Left renal cortex interstitium (tissue), 4 donors: ENCODE measurements around the gene PLXDC2. TPM values are rescaled to one million over a fixed set of nuclear protein-coding genes. Genes with fewer than 3 reads are reported as not detected.

ENCODE experiments used
- DNase-seq, 4 donors: peaks; one replicate each; pipeline ENCODE4 v3.0.0-alpha.2; 2013; ENCODE audit warnings: low read depth in 4 of 4, low spot score in 2 of 4, missing footprints in 1 of 4
- polyA plus RNA-seq, 4 donors: library from polyadenylated mRNA; unstranded; fragments of 120-200 nt; gene quantifications; one replicate each; pipeline ENCODE4 v1.2.1, GENCODE V29; 2013; ENCODE audit not compliant: insufficient read length in 4 of 4

Gene PLXDC2
- polyA plus RNA-seq, 4 donors: 28.0 to 35.6 (median 34.2) TPM

DNA sequence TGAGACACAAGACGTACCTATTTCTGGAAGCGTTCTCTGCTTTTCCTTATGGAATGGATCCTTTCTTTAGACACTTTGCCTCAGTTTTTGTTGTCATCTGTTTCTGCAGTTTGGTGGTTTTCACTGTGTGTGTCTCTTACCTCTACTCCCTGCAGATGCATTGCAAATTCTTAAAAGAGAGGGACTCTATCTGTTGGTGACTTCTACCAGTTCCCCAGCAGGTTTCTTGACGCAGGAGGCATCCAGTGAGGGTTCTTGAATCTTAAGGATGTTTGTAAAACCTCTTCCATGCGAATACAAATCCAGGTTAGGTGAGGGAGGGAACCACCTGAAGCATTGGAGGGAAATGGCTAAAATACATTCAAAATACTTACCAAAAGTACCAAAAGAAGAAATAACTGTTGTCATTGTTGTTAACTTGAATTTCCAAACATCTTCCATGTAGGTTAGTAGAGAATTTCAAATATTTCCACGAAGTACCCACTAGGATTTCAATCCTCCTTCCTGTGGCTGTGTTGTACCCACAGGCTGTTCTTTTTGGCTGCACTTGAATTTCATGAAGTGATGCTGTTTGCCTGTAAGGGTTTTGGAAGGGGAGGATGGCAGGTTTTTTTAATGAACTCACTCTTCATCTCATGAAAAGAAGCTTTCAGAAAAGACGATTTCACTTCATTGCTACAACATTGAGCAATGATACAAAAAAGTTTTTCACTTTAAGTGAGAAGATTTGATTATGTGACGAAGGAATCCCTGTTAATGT is 32.2 kb downstream of the PLXDC2 start:
- no peak for DNase-seq

DNA sequence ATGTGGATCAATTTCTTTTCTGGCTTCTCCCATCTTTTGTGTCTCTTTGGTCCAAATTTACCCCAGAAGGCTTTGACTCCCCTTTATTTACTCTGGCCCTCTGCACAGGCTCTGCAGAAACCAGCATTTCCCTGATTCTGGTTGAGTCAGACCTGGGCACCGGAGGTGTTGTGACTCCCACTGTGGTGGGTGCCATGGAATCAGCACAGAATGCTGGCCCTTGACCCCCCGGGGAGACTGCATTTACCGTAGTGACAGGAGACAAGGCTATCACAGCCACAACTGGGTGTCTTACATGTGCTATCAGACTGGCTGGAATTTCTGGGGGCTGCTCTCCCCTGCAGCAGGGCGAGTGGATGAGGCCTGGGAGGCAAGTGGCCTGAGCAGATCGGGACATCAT is 37.6 kb downstream of the PLXDC2 start:
- DNase-seq: no peak

DNA sequence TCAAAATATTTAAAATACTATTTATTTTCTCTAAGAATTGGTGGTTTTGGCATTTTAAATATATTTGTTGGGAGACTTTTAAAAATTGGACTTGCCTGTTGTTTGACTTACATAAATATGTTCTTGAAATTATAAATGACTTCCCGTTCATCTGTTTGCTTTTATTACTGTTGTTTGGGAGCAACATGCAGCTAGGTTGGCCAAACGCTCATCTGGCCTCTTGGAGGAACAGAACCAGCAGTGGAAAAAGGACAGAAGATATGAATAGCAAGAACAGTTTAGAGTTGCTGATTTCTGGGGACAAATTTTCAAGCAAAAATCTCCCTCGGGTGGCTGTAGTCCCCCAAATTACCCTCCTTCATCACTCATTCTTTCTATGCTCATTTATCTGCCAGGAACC is 41.6 kb downstream of the PLXDC2 start:
- no peak for DNase-seq

GRCh38 chr10:19860107-19860506 is 43.9 kb downstream of the PLXDC2 start:
- no peak for DNase-seq

- no peak for DNase-seq
Measured at GRCh38 chr10:19862811-19863515, 46.7 kb downstream of the PLXDC2 start.

- no peak for DNase-seq
Measured at GRCh38 chr10:19865676-19866075, 49.4 kb downstream of the PLXDC2 start.

DNA sequence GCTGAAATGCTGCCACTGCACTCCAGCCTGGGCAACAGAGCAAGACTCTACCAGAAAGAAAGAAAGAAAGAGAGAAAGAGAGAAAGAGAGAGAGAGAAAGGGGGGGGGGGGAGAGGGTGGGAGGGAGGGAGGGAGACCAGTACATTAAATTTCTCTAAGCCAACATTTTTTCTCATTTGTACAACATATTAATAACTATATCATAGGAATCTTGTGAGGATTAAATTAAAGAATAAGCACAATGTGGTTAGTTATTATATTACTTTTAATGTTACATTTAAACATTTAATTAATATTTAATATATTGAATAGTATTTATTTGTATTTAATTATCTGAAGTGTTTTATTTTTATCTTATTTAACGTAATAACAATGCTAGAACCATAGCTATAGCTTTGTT is 53.1 kb downstream of the PLXDC2 start:
- no peak for DNase-seq

DNA sequence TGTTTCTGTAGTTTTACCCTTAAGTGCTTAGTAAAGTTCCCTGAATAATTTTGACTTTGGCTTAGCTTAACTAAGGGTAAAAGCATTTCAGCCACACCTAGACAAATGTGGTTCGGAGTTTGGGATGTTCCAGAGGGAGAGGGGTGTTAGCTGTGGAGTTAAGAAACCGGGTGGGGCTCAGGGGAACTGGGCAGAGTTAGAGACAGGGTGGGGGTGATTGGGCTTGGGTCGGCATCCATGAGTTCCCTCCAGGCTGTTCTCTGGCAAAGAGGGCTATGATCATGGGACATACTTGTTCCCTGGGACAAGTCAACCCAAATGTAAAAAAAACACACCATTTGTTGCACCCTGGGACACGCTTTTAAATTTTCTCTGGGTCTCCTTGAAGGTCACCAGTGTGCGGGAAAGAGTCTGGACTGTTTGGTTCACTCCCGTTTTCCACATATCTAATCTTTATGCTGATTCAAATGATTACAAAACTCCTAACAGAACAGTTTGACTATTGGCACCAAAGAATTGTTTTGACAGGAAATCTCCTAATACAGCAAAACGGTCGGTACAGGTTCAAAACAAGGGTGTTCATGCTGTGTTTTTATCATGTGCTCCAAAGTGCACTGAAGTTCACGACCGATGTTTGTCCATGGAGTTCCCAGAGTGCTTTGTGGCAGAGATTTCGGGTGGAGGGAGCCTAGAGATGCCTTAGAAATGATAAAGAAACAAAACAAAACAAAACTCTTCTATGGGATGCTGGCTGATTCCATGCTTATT is 56.5 kb downstream of the PLXDC2 start:
- DNase-seq: no peak

- DNase-seq: no peak
Measured at GRCh38 chr10:19874190-19874589, 58.0 kb downstream of the PLXDC2 start.

- no peak for DNase-seq
Measured at GRCh38 chr10:19874791-19875190, 58.6 kb downstream of the PLXDC2 start.

DNA sequence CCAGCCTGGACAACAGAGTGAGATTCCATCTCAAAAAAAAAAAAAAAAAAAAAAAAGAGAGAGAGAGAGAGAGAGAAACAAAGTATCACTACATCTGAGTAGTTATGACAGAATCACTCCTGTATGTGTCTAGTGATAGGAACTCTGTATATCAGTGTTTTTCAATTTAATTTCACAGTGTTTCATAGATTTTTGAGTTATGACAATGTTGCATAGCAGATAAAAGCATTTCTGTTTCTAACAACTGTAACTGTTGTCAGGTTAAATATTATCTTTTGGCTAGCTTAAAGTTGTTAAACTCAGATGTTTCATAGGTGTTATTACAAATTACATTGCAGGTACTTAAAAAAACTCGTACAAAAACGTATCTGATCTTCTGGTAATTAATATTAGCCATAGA is 60.3 kb downstream of the PLXDC2 start:
- no peak for DNase-seq

- no peak for DNase-seq
Measured at GRCh38 chr10:19877466-19878255, 61.4 kb downstream of the PLXDC2 start.

DNA sequence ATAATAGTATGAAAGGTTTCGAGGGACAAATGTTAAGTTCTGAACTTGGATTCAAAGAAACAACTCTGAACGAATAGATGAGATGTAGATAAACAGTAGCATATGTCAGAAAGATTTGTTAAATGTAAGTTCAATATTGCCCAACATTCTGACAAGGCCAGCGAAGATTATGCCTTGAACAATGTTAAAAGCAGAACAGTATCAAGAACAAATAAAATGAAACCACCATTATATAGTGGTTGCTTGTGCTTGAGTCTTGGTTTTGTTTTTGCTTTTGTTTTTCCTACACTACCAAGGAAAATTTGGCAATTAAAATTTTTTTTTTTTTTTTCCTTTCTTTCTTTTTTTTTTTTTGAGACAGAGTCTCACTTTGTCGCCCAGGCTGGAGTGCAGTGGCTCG is 66.4 kb downstream of the PLXDC2 start:
- no peak for DNase-seq

- no peak for DNase-seq
Measured at GRCh38 chr10:19888061-19888660, 71.9 kb downstream of the PLXDC2 start.

DNA sequence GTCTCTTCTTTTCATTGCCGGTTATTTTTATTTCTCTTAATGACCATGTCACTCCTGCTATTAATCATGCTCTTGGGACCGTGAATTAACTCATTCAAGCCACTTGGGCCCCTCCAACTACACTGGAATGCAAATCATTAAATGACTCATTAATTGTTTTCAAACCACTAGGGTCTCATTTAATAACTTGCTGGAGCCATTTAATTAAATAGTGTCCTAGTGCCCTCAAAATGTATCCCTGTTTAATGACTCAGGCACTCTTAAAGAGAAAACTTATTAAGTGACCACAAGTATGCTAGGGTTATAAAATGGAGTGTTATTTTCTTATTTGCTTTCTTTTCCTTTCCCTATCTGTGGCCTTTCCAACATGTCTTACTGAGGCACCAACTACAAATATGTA is 73.0 kb downstream of the PLXDC2 start:
- peak in 1 of 4 donors; percentile 21 for DNase-seq

GRCh38 chr10:19891429-19891828 is 75.2 kb downstream of the PLXDC2 start:
- DNase-seq: no peak

GRCh38 chr10:19892270-19892669 is 76.0 kb downstream of the PLXDC2 start:
- no peak for DNase-seq

- DNase-seq: no peak
Measured at GRCh38 chr10:19892677-19893076, 76.4 kb downstream of the PLXDC2 start.

DNA sequence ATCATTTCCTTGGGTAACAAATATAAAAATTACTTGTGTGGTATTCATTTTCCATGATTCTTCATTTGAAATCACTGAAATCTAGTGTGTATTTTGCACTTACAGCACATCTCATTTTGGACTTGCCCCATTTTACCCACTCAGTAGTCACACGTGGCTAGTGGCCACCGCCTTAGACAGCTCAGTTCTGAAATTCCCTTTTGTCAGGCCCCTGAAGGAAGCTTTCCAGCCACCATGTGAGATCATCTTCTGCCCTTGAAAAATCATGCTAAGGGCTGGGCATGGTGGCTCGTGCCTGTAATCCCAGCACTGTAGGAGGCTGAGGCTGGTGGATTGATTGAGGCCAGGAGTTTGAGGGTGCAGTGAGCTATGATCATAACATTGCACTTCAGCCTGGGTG is 79.3 kb downstream of the PLXDC2 start:
- no peak for DNase-seq

- DNase-seq: no peak
Measured at GRCh38 chr10:19902456-19902855, 86.2 kb downstream of the PLXDC2 start.
